ENCODE results near the gene PPP3R1. TPM values are rescaled to one million over a fixed set of nuclear protein-coding genes. Genes with fewer than 3 reads are reported as not detected.

PPP3R1 gene
- total and polyA plus RNA-seq, 2 of the 8 experiments (the other 6 are each of a cell fraction or from before 2014, with no cell fraction given), result 9.3 to 85.1 TPM

GRCh38 chr2:68169308-68169707, 83.0 kb downstream of the PPP3R1 start:
- H2BK20ac ChIP-seq (ENCODE audit: low read length), result no peak overlapping the region
- no peak overlapping the region for H3K56ac ChIP-seq (replicated peaks; ENCODE audit: insufficient read length, low read depth, low read length)
- no peaks in the 10 kb centered on the region for H3K27me3 ChIP-seq (replicated peaks in 1 of 4; ENCODE audit: control insufficient read depth in 3 of 4, extremely low read depth in 1 of 4, insufficient read depth in 3 of 4, low read length in 3 of 4)
- DNase-seq (ENCODE audit: low read depth in 1 of 2, low spot score in 2 of 2), result no peak
- no peak overlapping the region for H3K9ac ChIP-seq (replicated peaks in 1 of 4; ENCODE audit: extremely low read depth in 1 of 4, low read depth in 3 of 4, low read length in 3 of 4)
- no peak overlapping the region for H2BK12ac ChIP-seq (ENCODE audit: low read depth, low read length)
- no peak overlapping the region for H2BK120ac ChIP-seq (replicated peaks; ENCODE audit: low read depth, low read length)
- peaks cover 5 to 6% of the 10 kb centered on the region in 2 experiments for H4K20me1 ChIP-seq (replicated peaks in 1 of 2; ENCODE audit: control insufficient read depth in 1 of 2, insufficient read depth in 2 of 2, low read length in 2 of 2)
- H3K79me2 ChIP-seq (ENCODE audit: control insufficient read depth in 1 of 2, insufficient read depth in 2 of 2, low read length in 2 of 2), result peaks cover 0 to 9% of the 10 kb centered on the region in 2 experiments; a peak in 1 of 4 replicates
- peaks cover 4 to 49% (median 19%) of the 10 kb centered on the region in 4 experiments; a peak in 6 of 8 replicates for H3K36me3 ChIP-seq (ENCODE audit: control insufficient read depth in 2 of 4, insufficient read depth in 4 of 4, low read length in 3 of 4)
- H4K91ac ChIP-seq (replicated peaks; ENCODE audit: insufficient read length, low read length), result no peak overlapping the region
- no peak overlapping the region for H3K27ac ChIP-seq (ENCODE audit: low read depth, low read length)
- no peak overlapping the region for H4K8ac ChIP-seq (ENCODE audit: extremely low read depth, insufficient read depth, low read length)
- no peaks in the 10 kb centered on the region for H3K4me1 ChIP-seq (replicated peaks in 1 of 4; ENCODE audit: control insufficient read depth in 3 of 4, insufficient read depth in 4 of 4, low read length in 3 of 4)
- CTCF ChIA-PET (ENCODE audit: partially characterized antibody), result interaction anchor here (0.5 to 2.4 kb wide), 21 partner anchors 8 to 414 kb away, joined by 3 to 12 read pairs (median 4); partner anchors contain the start of gene PNO1
- no peak overlapping the region for H3K14ac ChIP-seq (ENCODE audit: insufficient read length)
- FAIRE-seq, result no peak
- H3K9me3 ChIP-seq (ENCODE audit: insufficient read depth in 2 of 2, low read depth in 1 of 2, low read length in 1 of 2), result no peaks in the 10 kb centered on the region
- H3K79me1 ChIP-seq (ENCODE audit: low read depth, low read length), result no peaks in the 10 kb centered on the region; the same call in 1 of the 2 replicates
- no peak overlapping the region for H3K4me3 ChIP-seq (ENCODE audit: extremely low read depth in 1 of 4, insufficient read depth in 2 of 4, low read depth in 3 of 4, low read length in 4 of 4)
- H2AFZ ChIP-seq (ENCODE audit: low read length), result no peak overlapping the region
- no peak overlapping the region for H2AK5ac ChIP-seq (ENCODE audit: low read depth, low read length)
- no peak overlapping the region for H3K4ac ChIP-seq (replicated peaks; ENCODE audit: insufficient read length, low read depth, low read length)
- 91% methylated on average over 4 of the region's 4 CpGs; no CpG with 5 or more reads in 1 of the 2 experiments for WGBS, 2 experiments (ENCODE audit: extremely low coverage in 1 of 2, insufficient coverage in 1 of 2, insufficient read length in 1 of 2, insufficient replicate concordance in 2 of 2, low coverage in 1 of 2, low lambda C conversion rate in 2 of 2, missing lambda C conversion rate in 1 of 2)
- H3K23me2 ChIP-seq (ENCODE audit: low read depth, low read length), result no peaks in the 10 kb centered on the region
- no peak overlapping the region for H4K5ac ChIP-seq (ENCODE audit: insufficient read length, low read depth, low read length)
- H2BK5ac ChIP-seq (ENCODE audit: low read depth, low read length), result no peak overlapping the region
- no peak overlapping the region for H3K4me2 ChIP-seq (ENCODE audit: insufficient read depth in 1 of 2, low read depth in 2 of 2, low read length in 2 of 2)
- H3K23ac ChIP-seq (ENCODE audit: insufficient read length), result no peak overlapping the region
- no peak overlapping the region for H2BK15ac ChIP-seq (ENCODE audit: low read length)
- no peak overlapping the region for H3K18ac ChIP-seq (ENCODE audit: extremely low read depth, low read length)
- POLR2A ChIA-PET (ENCODE audit: partially characterized antibody), result interaction anchor here (0.9 to 7.4 kb wide), 3 partner anchors 11 to 82 kb away, joined by 3 to 57 read pairs (median 11); partner anchors contain the start of gene PNO1
- peak; percentile 67; the same call in 1 of the 2 replicates for TF ChIP-seq USF2 (IDR thresholded peaks at IDR 0.05; ENCODE audit: low read length)
- TF ChIP-seq CTCF (IDR thresholded peaks at IDR 0.05; ENCODE audit: control extremely low read depth in 1 of 3, insufficient read depth in 1 of 3, low read depth in 1 of 3, low read length in 3 of 3), result peak in 1 of 3 experiments; percentile 25; a peak in 1 of 4 replicates
- no peak for TF ChIP-seq RAD21 (IDR thresholded peaks at IDR 0.05 in 1 of 2, conservative IDR thresholded peaks at IDR 0.05 in 1 of 2; ENCODE audit: low read depth in 2 of 2, low read length in 2 of 2)
- no peak for TF ChIP-seq NANOG (IDR thresholded peaks at IDR 0.05; ENCODE audit: insufficient read depth, low read depth, low read length, poor library complexity, severe bottlenecking)
- no peak for TF ChIP-seq PHF8 (conservative IDR thresholded peaks at IDR 0.05; ENCODE audit: low read depth, low read length)
- TF ChIP-seq CTBP2 (IDR thresholded peaks at IDR 0.05; ENCODE audit: borderline replicate concordance, insufficient read depth, insufficient read length, low read length), result no peak
- no peak for TF ChIP-seq CEBPB (IDR thresholded peaks at IDR 0.05; ENCODE audit: low read depth, low read length)

All from H1 (cell line).